GM21737 (cell line): ENCODE data around the gene ZFP91.

ENCODE experiments used
- ATAC-seq: cut with Tn5 transposase; IDR thresholded peaks from one replicate; pipeline ENCODE4 v1.9.1; 2021; ENCODE audit warnings: mild to moderate bottlenecking, moderate library complexity; ENCODE audit not compliant: unreplicated experiment

The ZFP91 gene

GRCh38 chr11:58582437-58582836, 3.6 kb downstream of the ZFP91 start:
- no peak for ATAC-seq

- ATAC-seq: no peak
These were observed 8.1 kb downstream of the ZFP91 start for GRCh38 chr11:58586998-58587397.

GRCh38 chr11:58591659-58592058, 12.8 kb downstream of the ZFP91 start:
- no peak for ATAC-seq

DNA sequence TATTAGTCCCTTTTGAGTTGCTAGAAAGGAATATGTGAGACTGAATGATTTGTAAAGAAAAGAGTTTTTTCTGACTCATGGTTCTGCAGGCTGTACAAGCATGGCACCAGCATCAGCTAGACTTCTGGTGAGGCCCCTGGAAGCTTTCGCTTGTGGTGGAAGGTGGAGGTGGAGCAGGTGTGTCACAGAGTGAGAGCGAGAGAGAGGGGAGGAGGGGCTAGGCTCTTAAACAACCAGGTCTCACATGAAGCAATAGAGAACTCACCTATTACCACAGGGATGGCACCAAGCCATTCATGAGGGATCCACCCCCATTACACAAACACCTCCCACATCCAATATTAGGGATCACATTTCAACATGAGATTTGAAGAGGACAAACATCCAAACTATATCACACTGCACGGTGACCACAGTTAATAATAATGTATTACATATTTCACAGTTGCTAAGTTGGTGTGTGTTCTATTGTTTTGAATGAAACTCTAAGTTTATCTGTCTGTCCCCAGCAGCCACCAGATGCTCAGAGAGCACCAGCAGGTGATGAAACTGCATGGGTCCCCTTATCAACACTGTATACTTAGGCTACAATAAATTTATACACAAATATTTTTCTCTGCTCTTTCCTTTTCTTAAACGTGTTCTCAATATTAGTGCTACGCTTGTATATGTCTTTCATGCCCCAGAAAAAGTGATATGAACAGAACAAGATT, 14.1 kb downstream of the ZFP91 start:
- no peak for ATAC-seq

GRCh38 chr11:58594826-58595225, 16.0 kb downstream of the ZFP91 start:
- ATAC-seq: no peak

DNA sequence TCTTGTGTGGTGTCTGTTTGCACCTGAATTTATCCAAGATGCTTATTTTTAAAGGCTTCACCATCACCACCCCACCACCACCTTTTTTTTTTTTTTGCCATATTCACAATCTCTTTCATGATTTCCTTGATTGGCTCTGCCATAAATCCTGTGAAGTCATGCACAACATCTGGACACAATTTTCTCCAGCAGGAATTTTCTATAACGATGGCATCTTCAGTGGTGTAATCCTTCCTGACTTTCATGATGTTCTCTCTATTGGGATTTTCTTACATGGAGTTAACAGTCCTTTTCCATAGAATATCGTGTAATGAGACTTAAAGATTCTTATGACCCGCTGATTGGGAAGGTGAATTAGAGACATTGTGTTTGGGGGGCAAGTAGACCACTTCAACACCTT, 17.8 kb downstream of the ZFP91 start:
- no peak for ATAC-seq

DNA sequence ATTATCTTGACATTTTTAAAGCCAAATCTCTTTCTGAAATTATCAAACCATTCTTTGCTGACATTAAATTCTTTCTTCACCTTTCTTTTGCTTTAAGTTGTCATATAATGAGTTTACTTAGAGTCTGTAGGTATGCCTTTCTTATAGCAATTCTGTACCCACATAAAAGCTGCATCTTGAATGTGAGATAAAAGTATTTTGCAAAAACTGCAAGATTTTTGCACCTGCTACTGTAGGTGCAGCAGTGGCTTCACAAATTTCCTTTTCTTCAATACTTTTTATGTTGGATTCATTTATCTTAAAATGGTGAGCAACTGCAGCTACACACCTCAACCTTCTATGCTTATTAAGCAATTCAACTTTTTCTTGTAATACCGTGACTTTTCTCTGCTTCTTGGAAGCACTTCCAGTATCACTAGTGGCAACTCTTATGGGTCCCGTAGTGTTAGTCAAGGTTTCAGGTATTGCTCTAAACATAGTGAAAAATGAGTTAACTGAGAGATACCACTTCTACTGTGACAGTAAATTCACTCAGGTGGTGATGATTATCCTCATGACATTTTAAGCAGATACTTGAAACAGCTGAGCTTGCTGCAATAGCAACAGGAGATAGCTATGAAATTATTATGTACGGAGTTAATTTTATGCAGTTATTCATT, 18.8 kb downstream of the ZFP91 start:
- ATAC-seq: no peak

GRCh38 chr11:58600510-58600909, 21.6 kb downstream of the ZFP91 start:
- ATAC-seq: no peak

DNA sequence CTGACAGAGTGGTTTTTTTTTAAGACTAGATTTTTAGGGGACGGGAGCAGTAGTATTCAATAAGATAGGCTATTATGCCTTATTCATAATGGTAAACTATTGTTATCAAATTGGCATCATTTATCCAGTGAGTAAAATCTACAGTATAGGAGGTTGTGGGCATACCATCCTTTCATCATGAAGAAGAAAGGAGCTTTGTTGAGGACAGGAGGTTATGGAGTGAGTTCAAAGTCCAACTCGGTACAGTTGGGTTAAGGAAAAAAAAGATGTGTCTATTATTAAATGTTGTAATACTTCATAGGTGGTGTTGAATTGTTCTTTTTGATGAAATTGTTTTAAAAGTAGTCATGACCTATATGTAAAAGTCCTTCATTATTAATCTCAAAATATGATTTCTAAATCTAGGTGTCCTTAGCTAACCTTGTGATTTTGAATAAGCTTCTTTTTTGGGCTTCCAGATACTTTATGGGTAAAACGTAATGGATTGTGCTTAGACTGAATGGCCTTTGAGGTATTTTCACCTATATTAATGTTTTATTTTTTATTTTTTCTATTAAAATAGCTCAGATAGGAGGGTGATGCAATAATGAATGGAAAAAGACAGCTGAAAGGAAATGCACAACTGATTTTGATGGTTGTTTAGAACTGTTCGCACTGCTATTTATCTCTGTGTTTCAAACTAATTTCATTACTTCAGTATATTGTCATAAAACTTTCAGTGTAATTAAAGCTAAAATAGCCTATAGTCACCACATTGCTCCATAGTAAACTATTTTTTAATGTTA, 28.3 kb downstream of the ZFP91 start:
- ATAC-seq: no peak

DNA sequence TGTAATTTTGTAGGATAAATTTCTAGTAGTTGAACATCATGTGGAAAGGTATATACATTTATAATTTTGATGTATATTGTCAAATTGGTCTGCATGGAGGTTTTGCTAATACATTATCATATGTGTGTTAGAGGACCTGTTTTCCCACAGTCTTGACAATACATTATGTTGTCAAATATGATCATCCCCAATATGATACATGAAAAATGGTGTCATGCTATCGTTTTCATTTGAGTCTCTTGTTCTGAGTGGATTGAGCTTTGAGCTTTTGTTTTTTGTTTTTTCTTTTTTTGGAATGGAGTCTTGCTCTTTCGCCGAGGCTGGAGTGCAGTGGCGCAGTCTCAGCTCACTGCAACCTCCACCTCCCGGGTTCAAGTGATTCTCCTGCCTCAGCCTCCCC, 29.5 kb downstream of the ZFP91 start:
- no peak for ATAC-seq

DNA sequence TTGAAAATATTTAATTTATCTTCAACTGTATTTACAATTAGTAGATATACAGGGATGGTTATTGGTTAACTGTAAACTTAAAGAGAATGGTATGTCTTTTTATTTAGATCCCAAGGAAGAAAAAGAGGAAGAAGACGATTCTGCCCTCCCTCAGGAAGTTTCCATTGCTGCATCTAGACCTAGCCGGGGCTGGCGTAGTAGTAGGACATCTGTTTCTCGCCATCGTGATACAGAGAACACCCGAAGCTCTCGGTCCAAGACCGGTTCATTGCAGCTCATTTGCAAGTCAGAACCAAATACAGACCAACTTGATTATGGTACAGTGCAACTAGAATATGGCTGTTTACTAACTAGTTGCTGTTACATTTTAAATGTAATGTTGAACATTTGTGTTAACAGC, 30.9 kb downstream of the ZFP91 start:
- no peak for ATAC-seq

DNA sequence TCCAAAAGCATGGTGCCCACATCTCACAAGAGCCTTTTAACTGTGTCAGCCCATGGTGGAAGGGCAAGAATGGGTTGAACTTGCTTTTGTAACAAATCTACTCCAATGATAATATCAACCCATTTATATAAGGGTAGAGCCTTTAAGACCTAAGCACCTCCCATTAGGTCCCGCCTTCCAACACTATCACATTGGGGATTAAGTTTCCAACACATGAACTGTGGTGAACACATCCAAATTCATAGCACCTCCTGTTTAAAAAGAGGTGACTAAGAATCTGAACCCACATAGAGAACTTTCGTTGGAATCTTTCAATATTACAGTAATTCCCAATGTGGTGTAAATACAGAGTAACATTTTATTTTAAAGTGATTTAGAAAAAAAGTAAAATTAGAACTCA, 34.4 kb downstream of the ZFP91 start:
- no peak for ATAC-seq

DNA sequence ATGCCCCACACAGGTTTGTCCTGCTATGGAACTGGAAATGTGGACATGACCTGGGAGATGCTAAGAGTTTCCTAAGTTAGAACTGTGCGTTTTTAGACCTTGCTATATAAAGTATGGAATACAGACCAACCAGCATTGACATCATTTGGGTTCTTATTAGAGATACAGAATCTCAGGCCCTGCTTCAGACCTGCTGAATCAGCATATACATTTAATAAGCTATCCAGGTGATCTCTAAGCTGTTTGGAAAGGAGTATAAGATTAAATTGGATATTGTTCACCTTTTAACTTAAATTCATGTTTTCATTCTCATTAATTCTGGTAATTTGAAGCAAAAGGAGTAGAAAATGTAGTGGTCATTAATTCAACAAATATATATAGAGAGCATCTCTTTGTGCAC, 36.7 kb downstream of the ZFP91 start:
- no peak for ATAC-seq

DNA sequence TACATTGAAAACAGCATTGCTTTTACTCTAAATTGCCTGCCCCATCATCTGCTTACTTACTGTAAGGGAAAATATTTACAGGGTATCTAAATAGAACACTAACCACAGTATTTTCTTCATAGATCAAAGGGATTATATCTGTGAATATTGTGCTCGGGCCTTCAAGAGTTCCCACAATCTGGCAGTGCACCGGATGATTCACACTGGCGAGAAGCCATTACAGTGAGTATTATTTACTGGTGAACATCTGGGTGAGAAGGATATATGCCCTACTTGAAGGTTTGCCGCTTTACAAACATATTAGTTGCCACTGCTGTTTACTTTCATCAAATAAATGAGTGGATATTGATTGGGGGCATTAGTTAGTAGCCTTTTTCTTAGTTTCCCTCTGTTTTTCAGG, 37.7 kb downstream of the ZFP91 start:
- ATAC-seq: no peak

DNA sequence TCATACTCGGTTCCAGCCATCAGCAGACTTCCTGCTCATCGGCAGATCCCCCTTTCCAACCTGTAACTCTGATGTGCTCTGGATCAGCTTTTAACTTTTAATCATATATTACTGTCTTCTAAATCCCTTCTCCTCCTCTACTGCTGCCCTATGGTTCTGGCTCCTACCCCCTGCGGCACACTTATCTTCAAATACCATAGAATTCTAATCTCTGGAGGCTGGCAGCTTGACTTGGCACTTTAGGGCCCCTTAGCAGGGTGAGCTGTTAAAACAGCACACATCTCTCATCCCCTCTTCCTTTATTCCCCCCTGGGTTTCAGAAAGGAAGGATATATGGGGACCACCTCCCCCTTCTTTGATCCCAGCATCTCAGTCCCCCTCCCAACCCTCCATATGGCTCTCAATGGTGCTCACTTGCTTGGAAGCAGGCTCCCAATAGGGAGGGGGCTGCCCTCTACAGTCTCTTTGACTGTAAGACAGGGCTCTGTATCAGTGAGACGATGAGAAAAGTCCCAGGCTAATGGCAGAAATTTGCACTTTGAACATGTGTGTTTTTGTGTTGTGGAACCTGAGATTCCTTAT, 39.2 kb downstream of the ZFP91 start:
- no peak for ATAC-seq

- no peak for ATAC-seq
These were observed 42.9 kb downstream of the ZFP91 start for GRCh38 chr11:58621586-58622262.

DNA sequence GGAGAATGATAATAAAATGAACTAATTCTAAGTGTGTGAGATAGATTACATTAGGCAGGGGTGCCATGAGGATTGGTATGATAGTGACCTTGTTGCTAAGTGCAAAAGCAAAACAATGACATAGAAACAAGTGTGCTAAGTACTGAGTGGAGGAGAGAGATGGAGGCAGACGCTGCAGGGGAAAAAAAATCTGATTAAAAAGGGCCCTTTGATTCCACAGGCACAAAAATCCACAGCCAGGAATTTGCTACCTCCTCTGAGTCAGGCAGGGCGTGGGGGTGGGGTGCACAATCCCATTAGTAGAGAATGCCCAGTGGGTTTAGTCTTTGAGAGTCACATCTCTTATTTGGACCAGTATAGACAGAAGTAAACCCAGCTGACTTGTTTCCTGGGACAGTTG, 43.5 kb downstream of the ZFP91 start, which contains the start of gene CNTF:
Gene CNTF (plus strand): TSS at position 322 of the 400 bp plus-strand sequence. CDS start 88 bp downstream, outside the sequence.
- no peak for ATAC-seq

GRCh38 chr11:58625086-58625485, 46.2 kb downstream of the ZFP91 start:
- ATAC-seq: no peak

- ATAC-seq: no peak
These were observed 47.1 kb downstream of the ZFP91 start for GRCh38 chr11:58625826-58626460.

DNA sequence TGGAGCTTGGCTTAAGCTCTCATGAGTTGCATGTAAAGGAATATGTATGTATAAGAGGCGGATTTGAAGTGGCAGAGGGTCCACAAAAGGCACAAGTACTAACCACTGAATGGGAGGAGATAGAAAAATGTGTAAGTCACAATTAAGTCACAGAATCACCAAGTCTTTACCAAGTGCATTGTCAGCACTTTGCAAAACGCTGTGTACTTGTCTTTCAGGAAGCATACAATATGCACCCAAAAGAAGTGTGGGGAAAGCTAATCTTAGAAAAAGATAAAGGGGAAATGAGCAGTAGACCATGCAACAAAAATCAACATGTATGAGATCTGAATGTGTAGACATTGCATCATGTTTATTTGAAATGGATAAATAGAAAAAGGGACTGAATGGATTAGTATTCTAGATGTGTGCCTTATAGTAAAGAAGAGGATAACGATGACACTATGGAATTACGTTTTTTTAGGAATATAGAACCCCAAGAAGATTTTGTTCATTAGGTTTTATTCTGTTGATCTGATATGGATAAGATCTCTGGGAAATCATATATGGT, 48.1 kb downstream of the ZFP91 start:
- ATAC-seq: no peak
